ENCODE data around the gene SLIT2.

SLIT2 gene

GRCh38 chr4:20292739-20293138 is 41.0 kb downstream of the SLIT2 start:
- DNase-seq (ENCODE audit: low read depth, low spot score) = no peak
- no peak overlapping the region for H3K4me3 ChIP-seq (ENCODE audit: low read length)

- no peak for DNase-seq (ENCODE audit: low read depth, low spot score)
- H3K4me3 ChIP-seq (ENCODE audit: low read length) = no peak overlapping the region
These were observed 45.6 kb downstream of the SLIT2 start for GRCh38 chr4:20297261-20297660.

- DNase-seq (ENCODE audit: low read depth, low spot score) = no peak
- H3K4me3 ChIP-seq (ENCODE audit: low read length) = no peak overlapping the region
These were observed 46.1 kb downstream of the SLIT2 start for GRCh38 chr4:20297783-20298182.

- H3K4me3 ChIP-seq (ENCODE audit: low read length) = no peak overlapping the region
These were observed 46.8 kb downstream of the SLIT2 start for GRCh38 chr4:20298455-20298854.

GRCh38 chr4:20298986-20299385 is 47.3 kb downstream of the SLIT2 start:
- H3K4me3 ChIP-seq (ENCODE audit: low read length) = no peak overlapping the region
- no peak for DNase-seq (ENCODE audit: low read depth, low spot score)

More at GRCh38 chr4:20298455-20298854, 46.8 kb downstream of the SLIT2 start:
- DNase-seq (ENCODE audit: low read depth, low spot score) = no peak

GRCh38 chr4:20299515-20299914 is 47.8 kb downstream of the SLIT2 start:
- no peak overlapping the region for H3K4me3 ChIP-seq (ENCODE audit: low read length)
- no peak for DNase-seq (ENCODE audit: low read depth, low spot score)

- no peak overlapping the region for H3K4me3 ChIP-seq (ENCODE audit: low read length)
- no peak for DNase-seq (ENCODE audit: low read depth, low spot score)
These were observed 49.5 kb downstream of the SLIT2 start for GRCh38 chr4:20301161-20301560.

Measured in Jurkat, Clone E6-1 (cell line).